ENCODE data around the gene UBE2E1. TPM values are rescaled to one million over a fixed set of nuclear protein-coding genes. Genes with fewer than 3 reads are reported as not detected.
"Not testable (repeated sequence)": the region's sequence is repeated elsewhere in the genome, so short reads cannot be mapped to it uniquely, and the experiment has no call there.

The UBE2E1 gene
- polyA plus RNA-seq, 1 experiment, result 134 TPM

DNA sequence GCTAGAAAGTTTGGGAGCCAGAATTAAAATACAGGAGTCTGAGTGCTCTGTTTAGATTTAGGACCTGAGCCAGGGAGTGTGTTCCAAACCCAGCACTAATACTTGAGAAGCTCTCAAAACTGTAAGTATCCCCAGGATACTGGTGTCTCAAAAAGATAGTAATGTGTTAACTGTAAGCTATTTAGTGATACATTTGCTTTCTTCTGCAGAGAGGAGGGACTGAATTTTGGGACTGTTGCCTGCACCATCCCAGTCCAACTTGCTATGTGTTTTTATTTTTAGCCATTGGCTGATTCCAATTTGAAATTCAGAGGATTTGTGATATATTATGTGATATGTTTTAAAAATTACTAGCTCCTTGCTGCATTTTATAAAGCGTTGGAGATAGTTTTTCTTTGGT, 31.5 kb downstream of the UBE2E1 start:
- POLR2A ChIA-PET, result no interaction called here
- no peak for DNase-seq (ENCODE audit: low read depth, low spot score)
- Histone ChIP-seq H3K9me3 (ENCODE audit: control insufficient read depth, insufficient read depth, low read length) (no peaks in the 10 kb centered on the region), H3K27me3 (ENCODE audit: control insufficient read depth, insufficient read depth, low read length) (no peaks in the 10 kb centered on the region), H3K27ac (ENCODE audit: low read depth, low read length) (no peak overlapping the region), H3K4me3 (ENCODE audit: low read depth, low read length) (no peak overlapping the region)
- CTCF ChIA-PET, result no interaction called here
- TF ChIP-seq, protein P1, sequence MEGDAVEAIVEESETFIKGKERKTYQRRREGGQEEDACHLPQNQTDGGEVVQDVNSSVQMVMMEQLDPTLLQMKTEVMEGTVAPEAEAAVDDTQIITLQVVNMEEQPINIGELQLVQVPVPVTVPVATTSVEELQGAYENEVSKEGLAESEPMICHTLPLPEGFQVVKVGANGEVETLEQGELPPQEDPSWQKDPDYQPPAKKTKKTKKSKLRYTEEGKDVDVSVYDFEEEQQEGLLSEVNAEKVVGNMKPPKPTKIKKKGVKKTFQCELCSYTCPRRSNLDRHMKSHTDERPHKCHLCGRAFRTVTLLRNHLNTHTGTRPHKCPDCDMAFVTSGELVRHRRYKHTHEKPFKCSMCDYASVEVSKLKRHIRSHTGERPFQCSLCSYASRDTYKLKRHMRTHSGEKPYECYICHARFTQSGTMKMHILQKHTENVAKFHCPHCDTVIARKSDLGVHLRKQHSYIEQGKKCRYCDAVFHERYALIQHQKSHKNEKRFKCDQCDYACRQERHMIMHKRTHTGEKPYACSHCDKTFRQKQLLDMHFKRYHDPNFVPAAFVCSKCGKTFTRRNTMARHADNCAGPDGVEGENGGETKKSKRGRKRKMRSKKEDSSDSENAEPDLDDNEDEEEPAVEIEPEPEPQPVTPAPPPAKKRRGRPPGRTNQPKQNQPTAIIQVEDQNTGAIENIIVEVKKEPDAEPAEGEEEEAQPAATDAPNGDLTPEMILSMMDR (IDR thresholded peaks at IDR 0.05; ENCODE audit: low read depth, low read length), result no peak

GRCh38 chr3:23837691-23838090, 31.9 kb downstream of the UBE2E1 start:
- Histone ChIP-seq H3K27ac (ENCODE audit: low read depth, low read length) (no peak overlapping the region), H3K4me3 (ENCODE audit: low read depth, low read length) (no peak overlapping the region), H3K9me3 (ENCODE audit: control insufficient read depth, insufficient read depth, low read length) (no peaks in the 10 kb centered on the region), H3K27me3 (ENCODE audit: control insufficient read depth, insufficient read depth, low read length) (no peaks in the 10 kb centered on the region)
- DNase-seq (ENCODE audit: low read depth, low spot score), result no peak
- ChIA-PET CTCF (no interaction called here), POLR2A (no interaction called here)
- TF ChIP-seq, protein P1 (IDR thresholded peaks at IDR 0.05; ENCODE audit: low read depth, low read length), result no peak

- H3K27ac ChIP-seq (ENCODE audit: low read depth, low read length), result no peak overlapping the region
- DNase-seq (ENCODE audit: low read depth, low spot score), result no peak
- TF ChIP-seq, protein P1 (IDR thresholded peaks at IDR 0.05; ENCODE audit: low read depth, low read length), result no peak
- ChIA-PET POLR2A (no interaction called here), CTCF (interaction anchor here (1.4 kb wide), 1 partner anchor 36 kb away, joined by 3 read pairs; no protein-coding TSS in a partner anchor)
- no peak overlapping the region for H3K4me3 ChIP-seq (ENCODE audit: low read depth, low read length)
- no peaks in the 10 kb centered on the region for H3K9me3 ChIP-seq (ENCODE audit: control insufficient read depth, insufficient read depth, low read length)
- no peaks in the 10 kb centered on the region for H3K27me3 ChIP-seq (ENCODE audit: control insufficient read depth, insufficient read depth, low read length)
Measured at GRCh38 chr3:23840521-23840920, 34.8 kb downstream of the UBE2E1 start.

GRCh38 chr3:23843869-23844268, 38.1 kb downstream of the UBE2E1 start:
- no peak for DNase-seq (ENCODE audit: low read depth, low spot score)
- Histone ChIP-seq H3K27ac (ENCODE audit: low read depth, low read length) (no peak overlapping the region), H3K27me3 (ENCODE audit: control insufficient read depth, insufficient read depth, low read length) (no peaks in the 10 kb centered on the region), H3K9me3 (ENCODE audit: control insufficient read depth, insufficient read depth, low read length) (no peaks in the 10 kb centered on the region), H3K4me3 (ENCODE audit: low read depth, low read length) (no peak overlapping the region)
- ChIA-PET CTCF (interaction anchor here (0.6 to 1.2 kb wide), 2 partner anchors 44 to 359 kb away, joined by 3 read pairs; no protein-coding TSS in a partner anchor), POLR2A (interaction anchor here (0.9 kb wide), 1 partner anchor 73 kb away, joined by 3 read pairs; the partner anchor contains the start of genes NKIRAS1 and RPL15)
- TF ChIP-seq, protein P1 (IDR thresholded peaks at IDR 0.05; ENCODE audit: low read depth, low read length), result no peak

DNA sequence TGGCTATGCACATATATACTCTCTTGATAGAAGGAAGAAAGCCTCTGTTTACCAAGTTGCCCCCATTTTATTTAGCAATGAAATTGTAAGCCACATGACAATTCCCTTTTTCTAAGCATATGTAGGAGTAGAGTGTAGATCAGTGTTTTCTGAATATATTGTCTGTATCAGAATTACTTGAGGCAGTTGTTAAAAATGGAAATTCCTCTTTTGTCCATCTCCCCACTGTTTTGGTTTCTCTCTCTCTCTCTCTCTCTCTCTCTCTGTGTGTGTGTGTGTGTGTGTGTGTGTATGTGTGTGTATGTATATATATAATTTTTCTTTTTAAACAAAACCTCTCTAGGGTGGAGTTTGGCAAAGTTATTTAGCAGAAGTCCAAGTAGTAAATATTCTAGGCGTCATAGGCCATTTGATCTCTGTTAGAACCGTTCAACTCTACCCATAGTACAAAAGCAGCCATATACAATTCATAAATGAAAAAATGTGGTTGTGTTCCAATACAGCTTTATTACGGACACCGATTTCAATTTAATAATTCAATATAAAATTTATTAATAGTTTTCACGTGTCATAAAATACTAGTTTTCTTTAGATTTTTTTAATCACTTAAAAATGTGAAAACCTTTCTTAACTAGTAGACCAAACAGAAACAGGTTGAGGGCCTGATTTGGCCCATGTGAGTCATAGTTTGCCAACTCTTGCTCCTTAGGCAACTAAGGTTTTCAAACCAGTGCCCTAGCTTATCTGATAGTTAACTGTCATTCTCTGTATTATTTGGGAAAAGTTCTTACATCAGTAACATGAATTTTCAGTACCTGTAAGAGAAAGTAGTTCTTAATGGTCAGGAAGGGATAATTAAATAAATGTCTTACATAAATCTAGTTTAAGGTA, 39.8 kb downstream of the UBE2E1 start:
- Histone ChIP-seq H3K27ac (ENCODE audit: low read depth, low read length) (no peak overlapping the region), H3K9me3 (ENCODE audit: control insufficient read depth, insufficient read depth, low read length) (no peaks in the 10 kb centered on the region), H3K27me3 (ENCODE audit: control insufficient read depth, insufficient read depth, low read length) (no peaks in the 10 kb centered on the region), H3K4me3 (ENCODE audit: low read depth, low read length) (no peak overlapping the region)
- DNase-seq (ENCODE audit: low read depth, low spot score), result no peak
- CTCF ChIA-PET, result interaction anchor here (0.8 kb wide), 1 partner anchor 12 kb away, joined by 3 read pairs; no protein-coding TSS in a partner anchor
- TF ChIP-seq, protein P1 (IDR thresholded peaks at IDR 0.05; ENCODE audit: low read depth, low read length), result no peak
- POLR2A ChIA-PET, result interaction anchor here (0.7 kb wide), 1 partner anchor 10 kb away, joined by 9 read pairs; no protein-coding TSS in a partner anchor

GRCh38 chr3:23849462-23849861, 43.7 kb downstream of the UBE2E1 start:
- POLR2A ChIA-PET, result not testable (repeated sequence)

More at GRCh38 chr3:23849462-23849861, 43.7 kb downstream of the UBE2E1 start:
- CTCF ChIA-PET; H3K9me3 ChIP-seq (ENCODE audit: control insufficient read depth, insufficient read depth, low read length); H3K27ac ChIP-seq (ENCODE audit: low read depth, low read length); DNase-seq (ENCODE audit: low read depth, low spot score); H3K27me3 ChIP-seq (ENCODE audit: control insufficient read depth, insufficient read depth, low read length); H3K4me3 ChIP-seq (ENCODE audit: low read depth, low read length): not testable (repeated sequence)

All from AG04450 (cell line).